ENCODE results near the gene ABCD1. TPM values are rescaled to one million over a fixed set of nuclear protein-coding genes. Genes with fewer than 3 reads are reported as not detected.
A peak's percentile ranks its signal among the peaks of the same experiment; 100 is the strongest.
"Not testable (repeated sequence)": the region's sequence is repeated elsewhere in the genome, so short reads cannot be mapped to it uniquely, and the experiment has no call there.

The ABCD1 gene
- total and polyA plus RNA-seq, 10 donors, result 5.1 to 28.1 (median 19.6) TPM

- H3K4me3 ChIP-seq, result no peak overlapping the region
- no peak overlapping the region for H3K27ac ChIP-seq
- peaks cover 0 to 6% (median 0%) of the 10 kb centered on the region in 6 donors for H3K4me1 ChIP-seq
- no peak for DNase-seq
- H3K36me3 ChIP-seq, result peaks cover 0 to 89% (median 26%) of the 10 kb centered on the region in 6 donors
- WGBS, 5 donors, result 82 to 96% (median 89%) methylated on average over 2 to 18 of the region's 18 CpGs
- intact Hi-C loops (cut with DNase I; ENCODE audit: low total_unique reads), result no loop called here
- H3K27me3 ChIP-seq (replicated peaks in 1 of 7), result peaks cover 0 to 6% (median 0%) of the 10 kb centered on the region in 7 donors
- TF ChIP-seq CTCF (IDR thresholded peaks at IDR 0.05 in 8 of 11, conservative IDR thresholded peaks at IDR 0.05 in 3 of 11) (no peak), POLR2AphosphoS5 (IDR thresholded peaks at IDR 0.05) (peak in 1 of 3 donors; percentile 30), POLR2A (IDR thresholded peaks at IDR 0.05) (no peak)
- no peaks in the 10 kb centered on the region for H3K9me3 ChIP-seq
Observed at GRCh38 chrX:153704021-153704526, 20.6 kb upstream of the ABCD1 start.

GRCh38 chrX:153704631-153705402, 19.8 kb upstream of the ABCD1 start:
- H3K27ac ChIP-seq; H3K4me1 ChIP-seq; H3K4me3 ChIP-seq; H3K27me3 ChIP-seq (replicated peaks in 1 of 7); H3K9me3 ChIP-seq; DNase-seq; intact Hi-C loops (cut with DNase I; ENCODE audit: low total_unique reads): not testable (repeated sequence)
- peaks cover 0 to 89% (median 26%) of the 10 kb centered on the region in 6 donors for H3K36me3 ChIP-seq
- WGBS, 5 donors, result 80 to 94% (median 89%) methylated on average over 3 to 11 of the region's 12 CpGs

- intact Hi-C loops (cut with DNase I; ENCODE audit: low total_unique reads); H3K4me3 ChIP-seq; H3K9me3 ChIP-seq; H3K27me3 ChIP-seq (replicated peaks in 1 of 7); DNase-seq; H3K4me1 ChIP-seq; H3K27ac ChIP-seq: not testable (repeated sequence)
- peaks cover 0 to 89% (median 26%) of the 10 kb centered on the region in 6 donors for H3K36me3 ChIP-seq
- 84 to 95% (median 90%) methylated on average over 8 to 18 of the region's 18 CpGs for WGBS, 5 donors
Observed at GRCh38 chrX:153705403-153706060, 19.1 kb upstream of the ABCD1 start.

GRCh38 chrX:153706799-153707198, 17.9 kb upstream of the ABCD1 start:
- Histone ChIP-seq H3K4me1 (peaks cover 0 to 6% (median 0%) of the 10 kb centered on the region in 6 donors), H3K9me3 (no peaks in the 10 kb centered on the region), H3K36me3 (peaks cover 0 to 89% (median 19%) of the 10 kb centered on the region in 6 donors), H3K27me3 (replicated peaks in 1 of 7) (peaks cover 0 to 6% (median 0%) of the 10 kb centered on the region in 7 donors), H3K4me3 (no peak overlapping the region), H3K27ac (no peak overlapping the region)
- no peak for TF ChIP-seq CTCF (IDR thresholded peaks at IDR 0.05 in 8 of 11, conservative IDR thresholded peaks at IDR 0.05 in 3 of 11)
- no peak for TF ChIP-seq POLR2A (IDR thresholded peaks at IDR 0.05)
- no peak for TF ChIP-seq POLR2AphosphoS5 (IDR thresholded peaks at IDR 0.05)
- 80 to 96% (median 94%) methylated on average over 8 to 9 of the region's 9 CpGs for WGBS, 5 donors
- DNase-seq, result no peak
- intact Hi-C loops (cut with DNase I; ENCODE audit: low total_unique reads), result no loop called here

GRCh38 chrX:153707406-153707805, 17.2 kb upstream of the ABCD1 start:
- H3K27ac ChIP-seq, result no peak overlapping the region
- no peak for DNase-seq
- intact Hi-C loops (cut with DNase I; ENCODE audit: low total_unique reads), result no loop called here
- H3K27me3 ChIP-seq (replicated peaks in 1 of 7), result peaks cover 0 to 6% (median 0%) of the 10 kb centered on the region in 7 donors
- H3K36me3 ChIP-seq, result peaks cover 0 to 89% (median 16%) of the 10 kb centered on the region in 6 donors
- TF ChIP-seq CTCF (IDR thresholded peaks at IDR 0.05 in 8 of 11, conservative IDR thresholded peaks at IDR 0.05 in 3 of 11) (no peak), POLR2AphosphoS5 (IDR thresholded peaks at IDR 0.05) (no peak), POLR2A (IDR thresholded peaks at IDR 0.05) (no peak)
- no peak overlapping the region for H3K4me3 ChIP-seq
- H3K9me3 ChIP-seq, result no peaks in the 10 kb centered on the region
- 87 to 98% (median 91%) methylated on average over 5 to 6 of the region's 6 CpGs for WGBS, 5 donors
- H3K4me1 ChIP-seq, result peaks cover 0 to 6% (median 0%) of the 10 kb centered on the region in 6 donors
